ENCODE results near the gene PFKFB4. TPM values are rescaled to one million over a fixed set of nuclear protein-coding genes. Genes with fewer than 3 reads are reported as not detected.
A peak's percentile ranks its signal among the peaks of the same experiment; 100 is the strongest.
"Not testable (repeated sequence)": the region's sequence is repeated elsewhere in the genome, so short reads cannot be mapped to it uniquely, and the experiment has no call there.

The PFKFB4 gene
- total RNA-seq, 1 donor from 2014 or later: 12.9 TPM

DNA sequence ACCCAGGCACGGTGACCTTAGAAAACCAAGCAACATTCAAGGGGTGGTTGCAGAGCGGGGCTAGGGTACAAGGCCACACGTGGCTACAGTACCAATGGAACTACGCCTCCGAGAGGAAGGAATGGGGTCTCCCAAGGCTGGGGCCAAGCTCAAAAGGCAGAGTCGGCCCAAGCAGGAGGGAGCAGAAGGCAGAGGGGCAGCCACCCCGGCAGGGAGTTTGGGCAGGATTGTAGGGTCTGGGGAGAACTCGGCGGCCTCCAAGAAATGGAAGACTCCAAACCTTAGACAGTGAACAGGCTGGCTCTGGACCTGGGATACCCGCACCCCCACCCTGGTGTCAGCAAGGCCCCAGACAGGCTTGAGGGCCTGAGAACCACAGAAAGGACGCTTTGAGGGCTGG, 81.4 kb downstream of the PFKFB4 start:
- Histone ChIP-seq H3K4me3 (no peak overlapping the region), H3K27ac (no peak overlapping the region), H3K9me3 (no peaks in the 10 kb centered on the region), H3K4me1 (peaks cover 33% of the 10 kb centered on the region), H3K27me3 (ENCODE audit: low read depth) (no peaks in the 10 kb centered on the region), H3K36me3 (peaks cover 18% of the 10 kb centered on the region)
- no peak for TF ChIP-seq CTCF (IDR thresholded peaks at IDR 0.05)
- no peak for ATAC-seq
- intact Hi-C loops (cut with DNase I): no loop called here
- DNase-seq: no peak

- H3K27ac ChIP-seq: peak overlapping the region; percentile 6
- peaks cover 24% of the 10 kb centered on the region for H3K36me3 ChIP-seq
- no peak overlapping the region for H3K4me3 ChIP-seq
- no peaks in the 10 kb centered on the region for H3K27me3 ChIP-seq (ENCODE audit: low read depth)
- no peak for TF ChIP-seq CTCF (IDR thresholded peaks at IDR 0.05)
- intact Hi-C loops (cut with DNase I): no loop called here
- peaks cover 39% of the 10 kb centered on the region for H3K4me1 ChIP-seq
- no peak for DNase-seq
- H3K9me3 ChIP-seq: no peaks in the 10 kb centered on the region
- ATAC-seq: no peak
These were observed 82.0 kb downstream of the PFKFB4 start for GRCh38 chr3:48474619-48475018.

DNA sequence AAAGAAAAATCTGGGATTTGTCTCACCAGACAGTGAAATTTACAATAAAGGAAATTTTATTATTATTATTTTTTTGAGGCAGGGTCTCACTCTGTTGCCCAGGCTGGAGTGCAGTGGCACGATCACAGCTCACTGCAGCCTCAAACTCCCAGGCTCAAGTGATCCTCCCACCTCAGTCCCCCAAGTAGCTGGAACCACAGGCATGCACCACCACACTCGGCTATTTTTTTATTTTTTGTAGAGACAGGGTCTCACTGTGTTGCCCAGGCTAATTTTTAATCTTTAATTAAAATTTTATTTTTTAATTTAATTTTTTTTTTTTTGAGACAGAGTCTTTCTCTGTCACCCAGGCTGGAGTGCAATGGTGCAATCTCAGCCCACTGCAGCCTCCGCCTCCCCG, 82.6 kb downstream of the PFKFB4 start:
- DNase-seq; intact Hi-C loops (cut with DNase I); H3K27me3 ChIP-seq (ENCODE audit: low read depth); H3K9me3 ChIP-seq; ATAC-seq; H3K4me3 ChIP-seq: not testable (repeated sequence)
- peak overlapping the region; percentile 97 for H3K27ac ChIP-seq
- peaks cover 45% of the 10 kb centered on the region for H3K4me1 ChIP-seq
- peaks cover 30% of the 10 kb centered on the region for H3K36me3 ChIP-seq

DNA sequence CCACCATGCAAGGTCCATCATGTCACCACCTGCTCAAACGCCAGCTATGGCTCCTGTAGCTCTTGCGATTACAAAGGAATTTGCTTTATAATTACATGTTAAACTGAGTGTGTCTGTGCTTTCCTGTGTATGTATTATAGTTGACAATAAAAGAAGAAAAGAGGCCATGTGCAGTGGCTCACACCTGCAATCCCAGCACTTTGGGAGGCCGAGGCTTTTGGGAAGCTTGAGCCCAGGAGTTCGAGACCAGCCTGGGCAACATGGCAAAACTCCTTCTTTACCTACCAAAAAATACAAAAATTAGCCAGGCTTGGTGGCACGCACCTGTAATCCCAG, 83.0 kb downstream of the PFKFB4 start:
- TF ChIP-seq CTCF (IDR thresholded peaks at IDR 0.05): no peak
- Histone ChIP-seq H3K4me1 (peaks cover 49% of the 10 kb centered on the region), H3K4me3 (peak overlapping the region; percentile 73), H3K36me3 (peaks cover 34% of the 10 kb centered on the region), H3K9me3 (no peaks in the 10 kb centered on the region), H3K27ac (peak overlapping the region; percentile 97), H3K27me3 (ENCODE audit: low read depth) (no peaks in the 10 kb centered on the region)
- no peak for DNase-seq
- intact Hi-C loops (cut with DNase I): no loop called here
- no peak for ATAC-seq

DNA sequence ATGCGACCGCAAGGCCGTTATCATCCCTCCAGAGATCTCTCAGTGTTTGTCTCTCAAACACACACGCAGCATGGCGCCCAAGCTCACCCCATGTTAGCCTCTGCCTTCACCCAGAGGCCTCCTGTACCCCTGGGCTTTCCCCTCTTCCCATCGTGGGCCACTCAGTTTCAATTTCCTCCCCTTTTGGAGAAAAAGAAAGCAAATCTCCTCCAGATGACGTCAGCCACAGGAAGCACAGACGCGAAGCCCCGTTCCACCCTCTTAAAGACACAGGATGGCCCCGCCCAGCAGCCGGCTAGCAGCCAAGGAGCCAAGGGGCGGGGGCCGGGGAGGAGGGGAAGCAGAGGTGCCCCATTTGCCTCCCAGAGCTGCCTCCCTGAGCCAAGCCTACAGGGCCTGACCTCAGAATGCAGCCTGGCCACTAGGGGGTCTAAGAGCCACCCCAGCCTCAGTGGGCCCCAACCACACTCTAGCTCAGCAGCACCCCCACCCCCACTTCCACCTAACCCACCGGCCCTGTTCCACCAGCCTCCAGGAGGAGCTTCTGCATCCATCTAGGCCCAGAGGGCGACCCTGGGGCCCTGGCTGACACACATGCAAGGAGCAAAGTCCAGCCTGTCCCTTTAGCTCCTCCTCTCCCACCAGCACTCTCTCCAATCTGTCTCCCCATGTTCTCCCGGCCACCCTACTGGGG, 83.5 kb downstream of the PFKFB4 start:
- TF ChIP-seq CTCF (IDR thresholded peaks at IDR 0.05): peak; percentile 47
- DNase-seq (peak; percentile 96), ATAC-seq (peak; percentile 95)
- intact Hi-C loops (cut with DNase I): no loop called here
- H3K9me3 ChIP-seq: no peaks in the 10 kb centered on the region
- peak overlapping the region; percentile 73 for H3K4me3 ChIP-seq
- no peaks in the 10 kb centered on the region for H3K27me3 ChIP-seq (ENCODE audit: low read depth)
- peaks cover 54% of the 10 kb centered on the region for H3K4me1 ChIP-seq
- peak overlapping the region; percentile 97 for H3K27ac ChIP-seq
- H3K36me3 ChIP-seq: peaks cover 38% of the 10 kb centered on the region

DNA sequence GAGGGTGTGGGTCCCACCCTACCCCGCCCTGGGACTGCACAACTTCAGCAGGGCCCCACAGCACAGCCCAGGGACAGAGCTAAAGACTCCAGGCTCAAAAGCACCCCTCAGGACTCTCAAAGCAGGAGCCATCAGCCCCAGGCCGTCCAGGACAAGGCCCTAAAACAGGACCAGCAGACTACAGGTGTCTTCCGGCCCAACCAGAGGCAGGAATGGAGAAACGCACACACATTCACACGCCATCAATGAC, 84.0 kb downstream of the PFKFB4 start:
- intact Hi-C loops (cut with DNase I): no loop called here
- H3K9me3 ChIP-seq: no peaks in the 10 kb centered on the region

More for the DNA sequence above, 84.0 kb downstream of the PFKFB4 start:
- ATAC-seq (peak; percentile 51 to 54), DNase-seq (peak; percentile 61)
- peak overlapping the region; percentile 73 for H3K4me3 ChIP-seq
- H3K36me3 ChIP-seq: peaks cover 40% of the 10 kb centered on the region
- no peaks in the 10 kb centered on the region for H3K27me3 ChIP-seq (ENCODE audit: low read depth)
- peak overlapping the region; percentile 97 for H3K27ac ChIP-seq
- peaks cover 59% of the 10 kb centered on the region for H3K4me1 ChIP-seq
- TF ChIP-seq CTCF (IDR thresholded peaks at IDR 0.05): no peak

All from lower lobe of right lung (tissue), 2 donors.